Astrocyte of the hippocampus (primary cell): Measurements from ENCODE around the gene PDE4D.
A peak's percentile ranks its signal among the peaks of the same experiment; 100 is the strongest.

Experiments
- DNase-seq: peaks from one replicate; pipeline ENCODE4 v3.0.0; 2011; ENCODE audit warnings: low read depth, low spot score

Gene PDE4D

GRCh38 chr5:59838989-59839388 lies 54.5 kb downstream of the PDE4D start:
- no peak for DNase-seq

- DNase-seq = no peak
Observed at GRCh38 chr5:59838067-59838466, 55.5 kb downstream of the PDE4D start.

GRCh38 chr5:59837071-59837470 lies 56.5 kb downstream of the PDE4D start:
- no peak for DNase-seq

- DNase-seq = no peak
Observed at GRCh38 chr5:59835800-59836199, 57.7 kb downstream of the PDE4D start.

DNA sequence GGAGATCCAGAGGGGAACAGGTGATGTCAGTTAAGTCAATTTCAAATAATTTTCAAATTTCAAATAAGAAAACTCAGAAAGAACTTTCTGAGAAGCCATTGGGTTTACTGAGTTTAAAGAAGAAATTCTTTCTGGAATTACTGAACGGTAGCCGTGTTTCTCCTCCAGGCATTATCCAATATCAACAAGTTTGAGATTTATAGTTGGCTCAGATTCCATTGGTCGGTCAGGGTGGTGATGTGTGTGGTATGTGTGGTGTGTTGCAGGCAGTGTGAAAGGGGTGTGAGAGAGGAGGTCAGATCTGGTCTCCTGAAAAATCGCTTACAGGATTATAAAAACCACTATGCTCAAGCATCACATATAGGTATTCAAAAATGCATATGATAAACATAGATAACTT lies 60.1 kb downstream of the PDE4D start:
- DNase-seq = no peak

DNA sequence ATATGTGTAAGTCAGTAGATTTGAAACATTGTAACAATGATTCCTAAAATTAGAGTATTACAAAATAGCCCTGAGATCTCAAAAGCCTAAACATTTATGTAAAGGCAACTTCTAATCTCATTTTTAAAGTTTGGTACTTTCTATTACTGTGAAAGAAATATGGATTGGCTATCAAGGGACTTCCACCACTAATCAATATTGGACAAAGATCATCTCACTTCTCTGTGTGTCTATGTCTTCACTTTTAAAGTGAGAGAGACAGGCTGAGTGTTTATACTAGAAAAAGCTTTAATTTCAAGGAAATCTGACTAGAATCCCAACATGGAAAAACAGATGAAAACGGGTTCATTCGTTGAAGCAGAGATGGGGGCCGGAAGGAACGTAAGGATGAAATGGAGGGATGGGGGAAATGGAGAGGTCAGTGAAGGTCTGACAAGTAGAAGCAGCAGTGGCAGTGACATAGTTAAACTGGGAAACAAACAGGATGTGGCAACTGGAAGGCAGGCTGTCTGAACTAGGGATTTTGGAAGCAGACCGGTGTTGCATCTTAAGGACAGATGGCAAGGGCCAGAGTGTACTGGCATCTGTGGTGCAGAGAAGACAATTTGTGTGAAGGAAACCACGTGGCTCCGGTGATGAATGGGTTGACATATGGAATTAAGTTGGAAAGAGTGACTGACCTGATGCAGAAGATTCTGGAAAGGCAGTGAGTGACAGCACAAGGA lies 60.8 kb downstream of the PDE4D start:
- no peak for DNase-seq

GRCh38 chr5:59831326-59832010 lies 62.1 kb downstream of the PDE4D start:
- DNase-seq = no peak

DNA sequence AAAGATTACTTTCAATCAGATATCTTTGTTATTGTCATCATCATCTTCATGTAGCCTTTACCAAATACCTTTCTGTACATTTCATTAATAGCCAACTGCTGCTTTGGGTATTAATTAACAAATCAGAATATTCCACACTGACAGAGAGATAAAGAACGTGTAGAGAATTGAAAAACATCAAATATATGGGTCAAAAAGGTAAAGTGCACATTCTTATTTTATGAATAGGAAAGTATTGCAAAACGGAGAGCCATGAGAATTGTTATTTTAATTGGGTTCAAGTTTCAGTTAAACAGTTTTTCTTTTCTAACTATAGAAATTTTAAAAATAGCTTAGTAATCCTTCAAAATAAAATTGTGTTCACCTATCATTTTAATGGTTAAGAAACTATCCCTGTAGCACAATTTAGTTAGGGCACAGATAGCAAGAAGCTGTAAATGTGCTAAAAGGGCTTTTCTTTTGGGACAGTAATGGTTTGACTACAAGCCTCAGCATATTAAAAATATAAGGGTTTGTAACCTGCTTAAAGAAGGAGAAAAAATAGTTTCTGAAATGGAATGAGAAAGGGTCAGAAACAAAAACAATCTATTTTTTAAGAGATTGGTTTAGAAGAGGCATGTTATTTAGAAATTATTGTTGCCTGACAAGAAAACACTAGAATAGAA lies 62.9 kb downstream of the PDE4D start:
- DNase-seq = no peak

DNA sequence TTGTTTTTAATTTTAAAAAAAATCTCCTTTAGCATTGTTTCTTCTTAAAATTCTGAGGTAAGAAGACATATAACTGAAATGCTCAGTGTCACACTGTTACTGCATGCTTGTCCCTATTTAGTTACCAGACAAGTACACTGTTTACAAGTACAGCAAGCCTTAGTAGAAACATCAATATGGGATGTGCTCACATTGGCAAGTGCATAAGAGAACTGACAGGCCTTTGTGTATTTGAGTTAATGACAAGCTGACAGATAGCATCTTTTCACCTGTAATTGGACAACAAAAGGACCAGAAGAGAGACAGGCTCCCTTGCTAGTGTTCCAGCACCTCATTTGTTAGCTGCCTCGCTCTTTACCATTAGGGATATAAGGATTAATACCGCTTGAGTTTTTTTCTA lies 63.6 kb downstream of the PDE4D start:
- DNase-seq = no peak

DNA sequence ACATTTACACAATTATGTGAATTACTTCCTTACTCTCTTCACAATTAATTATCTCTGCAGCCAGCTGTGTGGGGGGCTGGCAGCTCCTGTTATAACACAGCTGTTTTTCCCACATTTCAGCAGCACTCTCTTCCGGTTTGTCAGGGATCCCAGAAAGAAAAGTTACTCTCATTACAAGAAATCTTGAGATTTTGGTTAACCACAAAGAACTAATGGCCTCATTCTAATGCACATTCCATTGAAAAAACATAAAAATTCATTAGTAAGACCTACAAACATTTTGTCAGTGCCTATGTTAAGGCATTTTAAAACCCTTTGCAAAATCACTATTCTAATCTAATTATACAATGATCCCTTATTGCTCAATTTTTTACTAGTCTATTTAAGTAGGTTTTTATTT lies 64.1 kb downstream of the PDE4D start:
- DNase-seq = peak; percentile 79

DNA sequence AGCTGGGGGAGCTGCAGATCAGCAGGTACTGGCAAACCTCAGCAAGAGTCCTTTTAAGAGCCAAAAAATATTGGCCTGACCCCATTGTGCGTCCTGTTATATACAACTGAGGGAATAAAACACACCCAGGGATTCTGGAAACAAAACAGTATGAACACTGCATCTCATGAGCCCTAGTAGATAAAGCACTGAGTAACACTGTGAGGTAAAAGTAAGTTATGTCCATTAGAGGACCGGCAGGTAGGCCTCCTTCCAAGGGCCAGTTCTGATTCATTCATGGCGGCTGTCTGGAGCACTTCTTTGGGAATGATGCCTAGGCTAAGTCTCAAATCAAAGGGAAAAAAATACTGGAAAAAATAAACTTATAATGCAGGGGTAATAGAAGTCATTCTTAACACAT lies 64.9 kb downstream of the PDE4D start:
- DNase-seq = peak; percentile 22

- DNase-seq = no peak
Observed at GRCh38 chr5:59826996-59827395, 66.5 kb downstream of the PDE4D start.

GRCh38 chr5:59823420-59823819 lies 70.1 kb downstream of the PDE4D start:
- no peak for DNase-seq

DNA sequence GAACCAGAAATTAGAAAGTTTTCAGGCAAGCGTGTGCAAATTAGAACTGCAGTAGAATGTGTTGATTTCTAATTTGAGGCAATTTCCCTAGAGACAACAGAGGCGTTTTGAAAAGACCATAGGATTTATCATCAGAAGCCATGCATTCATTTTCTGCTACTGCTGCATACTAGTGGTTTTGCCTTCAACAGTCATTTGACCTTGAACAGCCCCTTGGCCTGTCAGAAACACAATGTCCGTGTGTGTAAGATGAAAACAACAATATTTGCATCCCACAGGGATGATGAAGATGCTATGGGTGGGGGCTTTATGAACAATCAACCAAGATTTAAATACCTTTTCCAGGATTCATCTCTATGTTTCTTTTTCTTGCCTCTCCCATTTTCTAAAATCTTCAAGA lies 73.7 kb downstream of the PDE4D start:
- DNase-seq = peak; percentile 18

DNA sequence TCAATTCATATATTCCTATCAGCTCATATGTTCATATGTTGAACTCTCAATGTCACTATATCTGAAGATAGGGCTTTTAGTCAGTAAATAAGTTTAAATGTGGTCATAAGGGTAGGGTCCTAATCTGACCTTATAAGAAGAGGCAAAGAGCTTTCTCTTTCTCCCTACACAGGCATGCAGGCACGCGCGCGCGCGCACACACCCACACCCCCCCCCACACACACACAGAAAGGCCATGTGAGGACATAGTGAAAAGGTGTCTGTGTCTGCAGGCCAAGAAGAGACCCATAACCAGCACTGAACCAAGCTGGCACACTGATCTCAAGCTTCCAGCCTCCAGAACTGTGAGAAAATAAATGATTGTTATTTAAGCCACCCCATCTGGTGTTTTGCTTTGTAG lies 76.0 kb downstream of the PDE4D start:
- DNase-seq = no peak

DNA sequence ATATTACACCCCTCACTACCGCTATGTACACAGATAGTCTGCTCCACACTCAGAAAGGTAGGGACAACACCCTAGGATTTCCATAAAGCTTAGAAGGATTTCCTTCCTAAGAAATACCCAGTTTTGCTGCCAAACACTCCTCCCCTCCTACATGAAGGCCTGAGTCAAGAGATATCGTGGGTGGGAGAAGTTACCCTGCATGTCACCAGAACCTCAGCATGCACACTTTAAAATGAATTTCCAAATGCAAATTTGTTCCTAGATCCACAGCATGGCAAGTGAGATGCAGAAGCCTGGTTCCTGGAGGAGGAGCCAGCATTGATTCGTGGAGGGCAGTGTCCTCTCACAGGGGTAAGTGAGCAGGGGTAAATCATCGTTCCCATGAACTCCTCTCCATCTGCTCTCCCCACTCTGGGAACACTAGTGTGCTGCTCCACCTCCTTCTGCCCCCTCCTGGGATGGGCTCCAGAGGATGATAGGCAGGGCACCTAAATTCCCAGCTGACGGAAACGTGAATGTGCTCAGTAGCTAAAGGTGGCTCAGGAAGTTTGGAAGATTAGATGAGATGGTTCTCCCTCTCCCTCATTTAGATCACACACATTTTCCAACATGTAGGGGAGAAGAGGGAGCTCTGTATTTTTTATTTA lies 76.7 kb downstream of the PDE4D start:
- no peak for DNase-seq

DNA sequence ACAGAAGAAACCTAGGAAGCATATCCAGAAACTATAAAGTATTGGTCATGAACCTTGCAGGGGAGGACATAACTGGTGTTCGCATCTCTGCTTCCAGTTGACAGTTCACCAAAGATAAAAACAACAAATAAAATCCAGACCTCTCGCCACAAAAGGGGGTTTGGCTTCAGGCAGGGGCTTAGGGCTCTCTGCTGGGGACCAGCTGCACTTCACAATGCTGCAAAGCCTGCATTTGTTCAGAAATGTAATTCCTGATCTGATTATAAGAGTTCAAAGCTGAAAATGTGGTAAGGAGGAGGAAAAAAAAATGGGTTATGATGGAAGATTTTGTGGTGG lies 79.0 kb downstream of the PDE4D start:
- DNase-seq = no peak

- peak; percentile 83 for DNase-seq
Observed at GRCh38 chr5:59813761-59814536, 79.6 kb downstream of the PDE4D start.

DNA sequence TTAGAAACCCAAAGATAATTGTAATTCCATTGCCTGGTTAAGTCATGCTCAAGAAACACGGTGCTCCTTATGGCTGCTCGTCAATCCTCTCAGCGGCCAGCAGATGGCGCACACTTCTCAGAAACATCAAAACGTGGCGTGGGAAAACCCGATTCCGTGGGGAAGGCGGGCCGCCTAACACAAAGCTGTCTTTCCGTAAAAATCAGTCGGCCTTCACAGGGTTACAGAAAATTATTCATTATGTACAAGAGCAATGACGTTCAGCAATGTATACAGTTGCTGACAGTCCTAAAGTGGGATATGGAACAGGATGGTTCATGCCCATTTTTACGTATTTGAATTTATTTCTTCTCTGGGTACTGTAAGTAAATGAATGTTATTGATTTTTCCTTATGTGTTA lies 83.5 kb downstream of the PDE4D start:
- peak; percentile 84 for DNase-seq

DNA sequence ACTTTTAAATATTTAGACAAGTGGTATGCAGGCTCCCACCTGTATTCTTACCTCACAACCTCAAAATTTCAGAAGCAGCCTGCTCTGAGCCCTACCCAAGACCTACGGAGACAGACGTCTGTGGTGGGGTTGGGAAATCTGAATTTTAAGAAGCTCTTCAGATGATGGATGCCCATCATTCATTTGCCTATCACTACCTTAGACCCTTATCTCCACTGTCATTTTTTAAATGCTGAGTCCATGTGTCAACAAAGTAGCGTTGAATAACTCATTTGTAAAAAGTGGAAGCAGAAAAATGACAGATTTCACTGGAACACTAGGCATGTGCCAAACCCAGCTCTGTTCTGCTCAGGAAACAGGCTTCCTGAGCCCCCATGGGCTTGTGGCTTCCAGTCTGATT lies 85.7 kb downstream of the PDE4D start:
- DNase-seq = no peak

DNA sequence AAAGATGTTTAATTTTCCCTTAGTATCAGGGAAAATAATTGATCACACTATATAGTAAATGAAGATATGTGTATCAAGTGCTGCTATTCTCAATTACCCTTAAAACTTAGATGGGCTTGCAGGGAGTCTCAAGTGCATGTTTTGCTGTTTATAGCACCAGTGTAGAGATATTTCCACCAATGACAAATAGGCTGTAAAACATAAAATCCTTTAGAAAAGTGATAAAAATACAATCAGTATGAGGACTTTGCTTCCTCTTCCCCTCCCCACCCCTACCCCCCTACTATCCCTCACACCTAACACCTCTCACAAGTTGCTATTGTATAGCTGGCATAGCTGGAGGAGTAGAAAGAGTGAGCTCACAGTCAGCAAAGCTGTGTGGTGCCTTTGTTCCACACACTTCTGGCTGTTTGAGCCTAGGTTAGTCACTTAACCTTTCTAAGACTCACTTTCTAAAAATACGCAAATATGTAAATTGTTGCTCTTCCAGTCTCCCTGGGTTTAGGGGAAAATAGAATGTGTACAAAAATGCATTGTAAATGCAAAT lies 93.1 kb downstream of the PDE4D start:
- DNase-seq = no peak
